Esophagus muscularis mucosa (tissue), 3 donors: ENCODE data around the gene ASF1B.

ENCODE experiments used
- EP300 ChIP-seq: sonication (generic); formaldehyde crosslinking; IDR thresholded peaks from one replicate; pipeline ENCODE4 v1.6.1; 2017; ENCODE audit warnings: antibody characterized with exemption
- TF ChIP-seq, protein P1 (sequence below), 3 experiments: fragments of 200-600 bp in 2 of 3; fragments of 450-650 bp in 1 of 3; sonication (generic) in 2 of 3; IDR thresholded peaks; one replicate each; pipeline ENCODE4 v1.5.1; 2017 to 2019; ENCODE audit warnings: antibody characterized with exemption in 3 of 3, mild to moderate bottlenecking in 2 of 3, moderate library complexity in 1 of 3

DNA sequence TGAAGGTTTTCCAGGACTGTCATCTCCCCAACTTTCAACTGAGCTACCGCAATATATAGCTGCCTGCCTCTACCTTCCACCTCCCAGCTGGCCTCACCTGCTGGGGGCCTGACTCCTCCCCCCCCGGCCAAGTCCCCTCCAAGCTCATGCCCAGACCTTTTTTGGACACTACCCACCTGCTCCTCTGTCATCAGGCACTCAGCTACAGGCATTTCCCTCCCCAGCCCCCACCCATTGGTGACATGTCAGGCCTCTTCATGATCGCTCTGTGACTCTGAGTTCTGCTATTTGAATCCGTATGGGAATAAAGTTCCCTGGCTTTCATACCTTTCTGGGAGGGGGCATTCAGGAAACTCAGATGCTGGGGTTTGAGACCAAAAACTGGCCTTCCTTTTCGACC, 20.6 kb downstream of the ASF1B start:
- TF ChIP-seq, protein P1, sequence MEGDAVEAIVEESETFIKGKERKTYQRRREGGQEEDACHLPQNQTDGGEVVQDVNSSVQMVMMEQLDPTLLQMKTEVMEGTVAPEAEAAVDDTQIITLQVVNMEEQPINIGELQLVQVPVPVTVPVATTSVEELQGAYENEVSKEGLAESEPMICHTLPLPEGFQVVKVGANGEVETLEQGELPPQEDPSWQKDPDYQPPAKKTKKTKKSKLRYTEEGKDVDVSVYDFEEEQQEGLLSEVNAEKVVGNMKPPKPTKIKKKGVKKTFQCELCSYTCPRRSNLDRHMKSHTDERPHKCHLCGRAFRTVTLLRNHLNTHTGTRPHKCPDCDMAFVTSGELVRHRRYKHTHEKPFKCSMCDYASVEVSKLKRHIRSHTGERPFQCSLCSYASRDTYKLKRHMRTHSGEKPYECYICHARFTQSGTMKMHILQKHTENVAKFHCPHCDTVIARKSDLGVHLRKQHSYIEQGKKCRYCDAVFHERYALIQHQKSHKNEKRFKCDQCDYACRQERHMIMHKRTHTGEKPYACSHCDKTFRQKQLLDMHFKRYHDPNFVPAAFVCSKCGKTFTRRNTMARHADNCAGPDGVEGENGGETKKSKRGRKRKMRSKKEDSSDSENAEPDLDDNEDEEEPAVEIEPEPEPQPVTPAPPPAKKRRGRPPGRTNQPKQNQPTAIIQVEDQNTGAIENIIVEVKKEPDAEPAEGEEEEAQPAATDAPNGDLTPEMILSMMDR (IDR thresholded peaks at IDR 0.05), result no peak
- no peak for TF ChIP-seq EP300
